Sigmoid colon (tissue), 7 donors: ENCODE results near the gene JMJD6. TPM values are rescaled to one million over a fixed set of nuclear protein-coding genes. Genes with fewer than 3 reads are reported as not detected.

ENCODE experiments used
- DNase-seq: peaks from one replicate; pipeline ENCODE4 v3.0.0-alpha.2; 2019
- H3K27ac ChIP-seq, 4 donors: fragments of 200-600 bp; sonication (generic); one replicate each; pipeline ENCODE4 v1.5.1; 2016 to 2019; ENCODE audit warnings: mild to moderate bottlenecking in 1 of 4
- H3K27me3 ChIP-seq, 3 donors: fragments of 200-600 bp; sonication (generic); one replicate each; pipeline ENCODE4 v1.5.1; 2019; ENCODE audit warnings: mild to moderate bottlenecking in 1 of 3
- H3K36me3 ChIP-seq, 4 donors: fragments of 200-600 bp; sonication (generic); one replicate each; pipeline ENCODE4 v1.5.1; 2016 to 2019
- H3K4me1 ChIP-seq, 4 donors: fragments of 200-600 bp; sonication (generic); one replicate each; pipeline ENCODE4 v1.5.1; 2017 to 2019
- H3K4me3 ChIP-seq, 4 donors: fragments of 200-600 bp; sonication (generic); one replicate each; pipeline ENCODE4 v1.5.1; 2017 to 2019; ENCODE audit warnings: mild to moderate bottlenecking in 2 of 4, moderate library complexity in 1 of 4
- H3K9me3 ChIP-seq, 4 donors: fragments of 200-600 bp in 3 of 4; sonication (generic) in 3 of 4; one replicate each; pipeline versions ENCODE4 v1.5.1 to v1.6.1; 2013 to 2019
- EP300 ChIP-seq, 4 donors: sonication (generic); formaldehyde crosslinking; IDR thresholded peaks; one replicate each; pipeline ENCODE4 v1.6.1; 2017; ENCODE audit warnings: antibody characterized with exemption in 4 of 4
- POLR2A ChIP-seq, 2 donors: fragments of 450-650 bp; IDR thresholded peaks; one replicate each; pipeline ENCODE4 v1.6.1; 2016; ENCODE audit warnings: antibody characterized with exemption in 2 of 2, mild to moderate bottlenecking in 2 of 2, moderate library complexity in 2 of 2
- POLR2AphosphoS5 ChIP-seq, 4 donors: sonication (generic); formaldehyde crosslinking; IDR thresholded peaks; one replicate each; pipeline ENCODE4 v1.6.1; 2017; ENCODE audit warnings: antibody characterized with exemption in 4 of 4
- WGBS, 2 donors: extraction: QIAGEN DNeasy Blood & Tissue Kit; methylation state at CpG; one replicate each; pipeline ENCODE4 v1.1.7; 2013; 5-methylcytosine and 5-hydroxymethylcytosine counted together
- intact Hi-C: fragments of 100-400 bp; cut with DNase I; formaldehyde crosslinking; loops from one replicate; pipeline ENCODE4 v1.15.1; 2023
- polyA plus RNA-seq, 3 donors: library from polyadenylated mRNA; stranded (reverse); fragments of 200-250 nt; gene quantifications; one replicate each; pipeline ENCODE4 v1.2.3, GENCODE V29; 2013
- total RNA-seq, 4 donors: library from RNA; depleted of rRNA; stranded (reverse); fragments of >200 nt; gene quantifications; one replicate each; pipeline ENCODE4 v1.1.0, GENCODE V29; 2016
- TF ChIP-seq, protein P1 (sequence below), 4 experiments: fragments of 450-650 bp in 3 of 4; fragments of 200-600 bp in 1 of 4; IDR thresholded peaks; one replicate each; pipeline ENCODE4 v1.5.1; 2016 to 2019; ENCODE audit warnings: antibody characterized with exemption in 4 of 4, mild to moderate bottlenecking in 3 of 4, moderate library complexity in 2 of 4
- donor health status: healthy with polysubstance abuse.
- donor health status: Bipolar disorder and iron deficiency.
- donor health status: healthy.

JMJD6 gene
- total and polyA plus RNA-seq, 7 donors, result 21.3 to 37.3 (median 24.8) TPM

DNA sequence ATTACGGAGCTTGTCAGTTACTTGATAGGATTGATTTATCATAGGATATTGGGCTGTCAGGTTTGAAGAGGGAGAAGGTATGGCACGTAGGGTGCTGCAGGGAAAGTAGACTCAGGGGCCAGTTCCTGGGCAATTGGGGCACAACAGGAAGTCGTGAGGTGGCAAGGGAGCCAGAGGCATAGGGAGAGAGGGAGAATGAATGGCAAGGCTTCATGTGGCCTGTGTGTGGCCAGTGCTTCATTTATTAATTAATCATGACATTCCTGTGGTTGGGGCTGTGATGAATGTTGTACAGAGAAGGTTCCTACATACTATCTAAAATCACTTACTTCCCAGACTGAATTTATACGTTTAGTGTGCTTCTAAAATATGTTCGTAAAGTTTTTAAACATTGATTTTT is 30.9 kb upstream of the JMJD6 start:
- no peaks in the 10 kb centered on the region for H3K9me3 ChIP-seq
- H3K27ac ChIP-seq, result no peak overlapping the region
- DNase-seq, result no peak
- H3K27me3 ChIP-seq, result no peaks in the 10 kb centered on the region
- no peak overlapping the region for H3K4me3 ChIP-seq
- H3K36me3 ChIP-seq, result peaks cover 0 to 68% (median 13%) of the 10 kb centered on the region in 4 donors
- H3K4me1 ChIP-seq, result no peaks in the 10 kb centered on the region
- WGBS, 2 donors, result 95 to 96% methylated on average over 5 of the region's 5 CpGs
- intact Hi-C loops, result no loop called here
- TF ChIP-seq POLR2A (IDR thresholded peaks at IDR 0.05), result no peak
- TF ChIP-seq, protein P1, sequence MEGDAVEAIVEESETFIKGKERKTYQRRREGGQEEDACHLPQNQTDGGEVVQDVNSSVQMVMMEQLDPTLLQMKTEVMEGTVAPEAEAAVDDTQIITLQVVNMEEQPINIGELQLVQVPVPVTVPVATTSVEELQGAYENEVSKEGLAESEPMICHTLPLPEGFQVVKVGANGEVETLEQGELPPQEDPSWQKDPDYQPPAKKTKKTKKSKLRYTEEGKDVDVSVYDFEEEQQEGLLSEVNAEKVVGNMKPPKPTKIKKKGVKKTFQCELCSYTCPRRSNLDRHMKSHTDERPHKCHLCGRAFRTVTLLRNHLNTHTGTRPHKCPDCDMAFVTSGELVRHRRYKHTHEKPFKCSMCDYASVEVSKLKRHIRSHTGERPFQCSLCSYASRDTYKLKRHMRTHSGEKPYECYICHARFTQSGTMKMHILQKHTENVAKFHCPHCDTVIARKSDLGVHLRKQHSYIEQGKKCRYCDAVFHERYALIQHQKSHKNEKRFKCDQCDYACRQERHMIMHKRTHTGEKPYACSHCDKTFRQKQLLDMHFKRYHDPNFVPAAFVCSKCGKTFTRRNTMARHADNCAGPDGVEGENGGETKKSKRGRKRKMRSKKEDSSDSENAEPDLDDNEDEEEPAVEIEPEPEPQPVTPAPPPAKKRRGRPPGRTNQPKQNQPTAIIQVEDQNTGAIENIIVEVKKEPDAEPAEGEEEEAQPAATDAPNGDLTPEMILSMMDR (IDR thresholded peaks at IDR 0.05), result no peak
- no peak for TF ChIP-seq EP300 (IDR thresholded peaks at IDR 0.05)
- no peak for TF ChIP-seq POLR2AphosphoS5 (IDR thresholded peaks at IDR 0.05)

DNA sequence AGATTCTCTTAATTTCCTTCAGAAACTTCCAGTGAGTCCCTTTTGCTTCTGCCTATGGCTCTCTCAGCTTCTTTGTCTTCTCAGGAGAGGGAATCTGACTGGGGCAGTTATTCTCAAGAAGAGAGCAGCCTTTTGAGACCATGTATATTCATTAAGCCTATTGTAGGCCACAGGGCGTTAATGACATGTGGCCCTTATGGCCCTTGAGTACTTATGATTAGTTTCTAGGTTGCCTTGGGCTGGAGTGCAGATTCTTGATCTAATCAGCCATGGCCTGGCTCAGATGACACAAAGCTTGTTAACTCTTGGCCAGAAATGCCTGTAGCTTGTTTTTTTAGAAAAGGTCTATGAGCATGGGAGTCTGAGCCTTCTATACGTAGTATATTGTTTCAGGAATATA is 28.9 kb upstream of the JMJD6 start:
- Histone ChIP-seq H3K36me3 (peaks cover 0 to 67% (median 13%) of the 10 kb centered on the region in 4 donors), H3K4me1 (no peaks in the 10 kb centered on the region), H3K27ac (no peak overlapping the region), H3K4me3 (no peak overlapping the region), H3K9me3 (no peaks in the 10 kb centered on the region), H3K27me3 (no peaks in the 10 kb centered on the region)
- intact Hi-C loops, result no loop called here
- no peak for DNase-seq
- WGBS, 2 donors, result 98 to 99% methylated on average over 2 of the region's 2 CpGs
- TF ChIP-seq EP300 (IDR thresholded peaks at IDR 0.05) (no peak), POLR2AphosphoS5 (IDR thresholded peaks at IDR 0.05) (no peak), POLR2A (IDR thresholded peaks at IDR 0.05) (no peak)
- TF ChIP-seq, protein P1 (IDR thresholded peaks at IDR 0.05), result no peak

DNA sequence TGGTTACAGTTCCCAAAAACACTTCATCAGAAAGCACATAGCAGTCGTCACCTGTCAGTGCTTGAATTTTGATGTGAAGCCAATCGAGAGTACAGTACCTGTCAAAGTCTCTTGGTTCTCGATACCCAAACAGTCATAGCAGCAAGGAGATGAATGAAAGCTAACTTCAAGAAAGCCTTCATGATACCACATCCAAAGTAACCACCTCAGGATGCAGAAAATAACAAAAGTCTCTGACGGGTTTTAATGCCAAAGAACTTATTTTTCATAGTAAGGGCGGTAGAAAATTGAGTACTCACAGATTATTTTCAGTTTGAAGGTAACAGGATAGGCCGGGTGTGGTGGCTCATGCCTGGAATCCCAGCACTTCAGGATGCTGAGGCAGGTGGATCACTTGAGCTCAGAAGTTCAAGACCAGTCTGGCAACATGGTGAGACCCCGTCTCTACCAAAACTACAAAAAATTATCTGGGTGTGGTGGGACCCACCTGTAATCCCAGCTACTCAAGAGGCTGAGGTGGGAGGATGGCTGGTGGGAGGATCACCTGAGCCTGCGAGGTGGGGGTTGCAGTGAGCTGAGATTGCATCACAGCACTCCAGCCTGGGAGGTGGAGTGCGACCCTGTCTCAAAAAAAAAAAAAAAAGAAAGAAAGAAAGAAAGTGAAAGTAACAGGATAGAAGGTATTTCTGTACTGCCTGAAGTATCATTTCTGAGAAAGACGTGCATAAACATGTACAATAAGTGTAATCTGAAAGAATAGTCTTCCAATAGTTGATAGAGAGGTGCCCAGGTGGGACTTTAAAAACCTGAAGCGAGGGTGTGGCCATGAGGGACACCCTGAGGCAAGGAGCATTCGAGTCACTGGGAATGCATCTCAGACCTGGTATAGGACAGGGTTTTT is 26.9 kb upstream of the JMJD6 start:
- DNase-seq, result no peak
- Histone ChIP-seq H3K27me3 (no peaks in the 10 kb centered on the region), H3K4me1 (no peaks in the 10 kb centered on the region), H3K4me3 (no peak overlapping the region), H3K27ac (no peak overlapping the region), H3K36me3 (peaks cover 0 to 77% (median 13%) of the 10 kb centered on the region in 4 donors), H3K9me3 (no peaks in the 10 kb centered on the region)
- intact Hi-C loops, result no loop called here
- TF ChIP-seq, protein P1 (IDR thresholded peaks at IDR 0.05), result no peak
- TF ChIP-seq POLR2A (IDR thresholded peaks at IDR 0.05) (no peak), EP300 (IDR thresholded peaks at IDR 0.05) (no peak), POLR2AphosphoS5 (IDR thresholded peaks at IDR 0.05) (no peak)
- 72 to 84% methylated on average over 12 of the region's 12 CpGs for WGBS, 2 donors

DNA sequence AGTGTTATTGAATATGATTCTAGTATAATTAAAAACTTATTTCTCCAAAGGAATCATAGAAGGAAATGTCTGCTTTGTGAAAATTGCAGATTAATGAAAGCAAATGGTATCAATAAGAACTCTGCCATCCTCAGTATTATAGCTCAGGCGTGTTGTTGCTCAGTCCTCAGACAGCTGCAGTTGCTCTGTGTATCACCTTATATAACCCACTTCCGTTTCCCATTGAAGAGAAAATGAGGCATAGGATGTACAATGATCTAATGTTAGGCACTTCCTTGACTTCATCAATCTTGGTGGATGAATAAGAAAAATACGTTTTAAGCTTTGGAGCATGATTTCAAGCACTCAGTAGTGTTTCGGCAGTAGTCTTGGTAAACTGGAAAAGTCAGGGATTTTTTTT is 25.6 kb upstream of the JMJD6 start:
- peaks cover 0 to 72% (median 12%) of the 10 kb centered on the region in 4 donors for H3K36me3 ChIP-seq

More for the DNA sequence above, 25.6 kb upstream of the JMJD6 start:
- intact Hi-C loops, result no loop called here
- no peak for DNase-seq
- no peak overlapping the region for H3K27ac ChIP-seq
- H3K9me3 ChIP-seq, result no peaks in the 10 kb centered on the region
- 87 to 90% methylated on average over 4 of the region's 4 CpGs for WGBS, 2 donors
- TF ChIP-seq, protein P1 (IDR thresholded peaks at IDR 0.05), result no peak
- TF ChIP-seq POLR2AphosphoS5 (IDR thresholded peaks at IDR 0.05), result no peak
- TF ChIP-seq POLR2A (IDR thresholded peaks at IDR 0.05), result no peak
- TF ChIP-seq EP300 (IDR thresholded peaks at IDR 0.05), result no peak
- no peak overlapping the region for H3K4me3 ChIP-seq
- H3K4me1 ChIP-seq, result no peaks in the 10 kb centered on the region
- no peaks in the 10 kb centered on the region for H3K27me3 ChIP-seq
